Panc1 (cell line): ENCODE measurements around the gene SERGEF.

ENCODE experiments used
- CTCF ChIP-seq: fragments of 450-650 bp; IDR thresholded peaks from 2 replicates; pipeline ENCODE4 v1.5.1; 2017; ENCODE audit warnings: mild to moderate bottlenecking
- POLR2AphosphoS5 ChIP-seq: IDR thresholded peaks from 2 replicates; pipeline ENCODE4 v1.6.1; 2012; ENCODE audit warnings: mild to moderate bottlenecking, low read depth, low read length, moderate library complexity
- TCF7L2 ChIP-seq: IDR thresholded peaks from 2 replicates; pipeline ENCODE4 v1.6.1; 2011; ENCODE audit warnings: mild to moderate bottlenecking, low read depth, low read length, inconsistent platforms

DNA sequence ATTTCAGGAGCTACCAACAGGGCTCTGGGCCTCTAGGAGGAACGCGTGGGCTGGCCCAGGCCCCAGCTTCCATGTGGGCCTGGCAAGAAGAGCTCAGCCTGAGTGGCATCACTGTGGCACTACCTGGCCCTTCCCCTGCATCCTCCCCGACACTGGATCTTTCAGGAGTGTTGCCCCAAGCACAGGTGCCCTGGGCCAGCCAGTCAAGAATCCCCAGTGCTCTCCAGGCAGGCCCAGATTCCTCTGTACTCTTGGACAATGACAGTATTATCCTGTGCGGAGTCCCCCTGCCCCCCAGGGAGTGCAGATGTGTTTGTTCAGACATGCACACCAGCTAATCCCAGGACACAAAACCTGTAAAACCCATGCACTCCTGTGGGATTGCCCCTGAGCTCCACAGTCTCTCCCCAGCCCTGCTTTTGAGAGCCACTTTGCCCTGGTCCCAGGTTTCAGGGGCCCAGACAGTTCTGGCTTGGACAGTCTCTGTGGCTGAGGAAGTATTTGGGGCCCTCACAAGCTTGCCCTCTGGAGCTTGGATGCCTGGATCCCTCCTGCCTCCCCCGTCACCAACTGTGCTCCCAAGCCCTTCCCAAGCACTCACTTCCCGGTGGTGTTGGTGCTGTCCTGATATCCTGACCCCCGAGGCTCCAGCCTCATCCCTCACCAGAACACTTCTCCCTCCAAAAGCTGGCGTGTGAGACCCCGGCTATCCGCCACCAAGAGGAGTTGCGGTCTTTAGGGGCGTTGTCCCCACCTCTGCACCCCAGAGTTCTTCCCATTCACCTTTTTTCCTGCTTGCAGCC is 238.4 kb downstream of the SERGEF start:
- TF ChIP-seq CTCF (no peak), TCF7L2 (no peak), POLR2AphosphoS5 (no peak)
